Measurements from ENCODE around the gene GPR15LG.

Gene GPR15LG

DNA sequence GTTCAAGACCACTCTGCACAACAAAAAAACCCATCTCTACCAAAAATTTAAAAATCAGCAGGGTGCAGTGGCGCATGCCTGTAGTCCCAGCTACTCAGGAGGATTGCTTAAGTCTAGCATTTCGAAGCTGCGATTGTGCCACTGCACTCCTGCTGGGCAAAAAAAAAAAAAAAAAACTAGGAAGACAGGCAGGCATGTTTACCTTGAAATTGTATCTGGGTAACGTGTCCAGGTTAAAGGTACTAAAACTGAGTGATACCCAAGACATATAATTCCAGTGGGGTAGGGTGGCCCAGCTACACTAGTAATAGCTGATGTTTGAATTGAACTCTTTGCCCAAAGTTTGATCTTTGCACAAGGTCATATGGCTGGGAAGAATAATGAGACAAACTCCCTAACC is 18.1 kb upstream of the GPR15LG start:
- no peak for DNase-seq (ENCODE audit: low read depth)
- H3K4me3 ChIP-seq (ENCODE audit: low read length) = no peak overlapping the region
- TF ChIP-seq, protein P1, sequence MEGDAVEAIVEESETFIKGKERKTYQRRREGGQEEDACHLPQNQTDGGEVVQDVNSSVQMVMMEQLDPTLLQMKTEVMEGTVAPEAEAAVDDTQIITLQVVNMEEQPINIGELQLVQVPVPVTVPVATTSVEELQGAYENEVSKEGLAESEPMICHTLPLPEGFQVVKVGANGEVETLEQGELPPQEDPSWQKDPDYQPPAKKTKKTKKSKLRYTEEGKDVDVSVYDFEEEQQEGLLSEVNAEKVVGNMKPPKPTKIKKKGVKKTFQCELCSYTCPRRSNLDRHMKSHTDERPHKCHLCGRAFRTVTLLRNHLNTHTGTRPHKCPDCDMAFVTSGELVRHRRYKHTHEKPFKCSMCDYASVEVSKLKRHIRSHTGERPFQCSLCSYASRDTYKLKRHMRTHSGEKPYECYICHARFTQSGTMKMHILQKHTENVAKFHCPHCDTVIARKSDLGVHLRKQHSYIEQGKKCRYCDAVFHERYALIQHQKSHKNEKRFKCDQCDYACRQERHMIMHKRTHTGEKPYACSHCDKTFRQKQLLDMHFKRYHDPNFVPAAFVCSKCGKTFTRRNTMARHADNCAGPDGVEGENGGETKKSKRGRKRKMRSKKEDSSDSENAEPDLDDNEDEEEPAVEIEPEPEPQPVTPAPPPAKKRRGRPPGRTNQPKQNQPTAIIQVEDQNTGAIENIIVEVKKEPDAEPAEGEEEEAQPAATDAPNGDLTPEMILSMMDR (IDR thresholded peaks at IDR 0.05; ENCODE audit: insufficient read depth, low read depth, low read length, missing control alignments) = no peak

DNA sequence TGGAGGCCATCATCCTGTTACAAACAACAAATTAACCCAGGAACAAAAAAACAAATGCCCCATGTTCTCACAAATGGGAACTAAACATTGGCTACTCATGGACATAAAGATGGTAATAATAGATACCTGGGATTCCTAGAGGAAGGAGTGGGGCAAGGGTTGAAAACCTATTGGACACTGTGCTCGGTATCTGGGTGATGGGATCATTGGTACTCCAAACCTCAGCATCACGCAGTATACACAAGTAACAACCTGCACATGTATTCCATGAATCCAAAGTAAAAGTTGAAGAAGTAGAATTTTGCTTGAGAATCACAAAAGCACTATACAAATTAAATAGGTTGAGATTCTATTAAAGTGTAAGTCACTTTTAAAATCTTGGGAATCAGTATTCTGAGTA is 17.6 kb upstream of the GPR15LG start:
- no peak for DNase-seq (ENCODE audit: low read depth)

DNA sequence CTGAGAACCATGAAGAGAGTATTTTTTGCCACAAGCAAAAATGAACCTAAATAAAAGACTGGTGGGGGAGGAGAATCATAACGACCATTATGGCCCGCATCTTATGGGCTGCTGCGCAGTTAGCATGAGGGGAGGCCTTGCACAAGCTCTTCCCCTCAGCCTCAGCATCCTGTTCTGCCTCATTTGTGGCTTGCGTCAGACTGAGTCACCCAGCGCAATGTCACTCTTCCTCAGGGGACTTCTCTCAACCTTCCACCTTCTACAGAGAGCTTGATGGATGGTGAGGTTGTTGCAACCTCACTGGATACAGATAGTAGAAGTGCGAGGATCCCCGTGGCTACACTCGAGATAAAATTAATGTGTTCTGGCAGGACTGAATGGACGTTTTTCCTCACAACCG is 16.8 kb upstream of the GPR15LG start:
- DNase-seq (ENCODE audit: low read depth) = peak; percentile 36
- no peak overlapping the region for H3K4me3 ChIP-seq (ENCODE audit: low read length)

More for the DNA sequence above, 17.6 kb upstream of the GPR15LG start:
- H3K4me3 ChIP-seq (ENCODE audit: low read length) = no peak overlapping the region
- TF ChIP-seq, protein P1 (IDR thresholded peaks at IDR 0.05; ENCODE audit: insufficient read depth, low read depth, low read length, missing control alignments) = no peak

DNA sequence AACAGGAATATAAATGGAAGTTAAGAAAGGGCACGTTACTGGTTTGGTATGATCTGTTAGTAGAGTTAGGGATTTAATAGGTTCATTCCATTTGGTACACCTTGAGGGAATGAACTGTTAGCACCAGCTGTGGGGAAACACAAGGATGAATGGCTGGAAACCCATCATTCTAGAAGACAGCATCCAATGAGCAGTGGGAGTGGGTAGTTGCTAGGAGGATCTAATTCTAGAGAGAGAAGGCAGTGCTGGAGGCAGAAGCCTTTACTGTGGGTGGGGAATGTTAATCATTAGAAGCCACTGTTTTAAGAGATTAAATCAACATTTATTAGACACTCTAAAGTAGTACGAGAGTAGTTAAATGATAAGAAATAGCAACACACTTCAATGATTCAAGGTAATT is 15.5 kb upstream of the GPR15LG start:
- TF ChIP-seq, protein P1 (IDR thresholded peaks at IDR 0.05; ENCODE audit: insufficient read depth, low read depth, low read length, missing control alignments) = no peak
- no peak for DNase-seq (ENCODE audit: low read depth)
- H3K4me3 ChIP-seq (ENCODE audit: low read length) = no peak overlapping the region

More for the DNA sequence above, 16.8 kb upstream of the GPR15LG start:
- TF ChIP-seq, protein P1 (IDR thresholded peaks at IDR 0.05; ENCODE audit: insufficient read depth, low read depth, low read length, missing control alignments) = no peak

DNA sequence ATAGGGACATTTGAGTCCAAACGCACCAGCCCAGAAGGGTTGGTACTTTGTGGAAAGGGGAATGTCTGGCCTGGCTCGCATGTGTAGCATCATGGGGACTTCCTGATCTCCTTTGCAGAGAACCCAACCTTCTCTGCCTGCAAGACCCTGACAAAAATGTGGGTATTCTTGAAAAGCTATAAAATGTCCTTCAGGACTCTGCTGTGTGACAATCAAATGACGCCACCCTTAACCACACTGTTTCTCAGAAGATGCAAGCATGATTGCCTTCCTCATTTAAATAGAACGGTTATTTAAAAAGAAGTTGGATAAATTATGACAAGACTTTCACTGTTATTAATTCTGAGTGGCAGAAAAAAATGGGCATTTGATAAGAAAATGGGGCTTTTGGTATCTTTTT is 15.1 kb upstream of the GPR15LG start:
- no peak overlapping the region for H3K4me3 ChIP-seq (ENCODE audit: low read length)
- DNase-seq (ENCODE audit: low read depth) = no peak
- TF ChIP-seq, protein P1 (IDR thresholded peaks at IDR 0.05; ENCODE audit: insufficient read depth, low read depth, low read length, missing control alignments) = no peak

DNA sequence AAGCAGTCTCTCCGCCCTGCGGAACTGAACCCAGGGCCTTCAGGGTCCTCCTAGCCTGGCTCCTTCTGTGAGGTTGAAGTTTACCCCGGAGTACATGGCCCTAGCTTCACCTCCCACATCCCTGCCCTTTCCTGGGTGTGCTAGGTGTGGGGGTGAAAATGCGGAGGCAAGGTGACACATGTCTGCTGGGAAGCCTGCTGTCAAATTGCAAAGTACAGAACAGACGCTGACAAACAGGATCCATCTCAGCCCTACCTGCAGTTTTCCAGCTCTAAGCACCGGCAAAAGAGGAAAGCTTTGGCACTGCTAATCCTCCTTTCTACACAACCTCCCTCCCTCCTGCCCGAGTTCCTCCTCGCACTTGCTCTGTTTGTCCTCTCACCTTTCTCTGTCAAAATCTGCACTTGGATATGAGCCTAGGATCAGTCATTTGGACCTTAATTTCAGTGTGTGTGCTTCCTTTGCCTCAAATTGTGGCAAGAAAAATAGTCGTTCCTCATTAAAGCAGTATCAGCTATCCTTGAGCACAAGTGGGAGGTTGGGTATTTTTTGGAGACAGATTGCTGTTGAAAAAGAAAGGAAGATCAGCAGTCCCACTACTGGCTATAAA is 14.4 kb upstream of the GPR15LG start:
- peak; percentile 41 for DNase-seq (ENCODE audit: low read depth)
- TF ChIP-seq, protein P1 (IDR thresholded peaks at IDR 0.05; ENCODE audit: insufficient read depth, low read depth, low read length, missing control alignments) = no peak
- no peak overlapping the region for H3K4me3 ChIP-seq (ENCODE audit: low read length)
